SK-N-SH (cell line): Measurements from ENCODE around the gene GPATCH4. TPM values are rescaled to one million over a fixed set of nuclear protein-coding genes. Genes with fewer than 3 reads are reported as not detected.

Source experiments
- CTCF ChIA-PET: fragments of 300-600, 350-600 bp; formaldehyde crosslinking; extraction: SDS; loops from one replicate; lab custom pipeline; 2021; lab: Yijun Ruan, JAX
- POLR2A ChIA-PET: fragments of 350-600 bp; sonication (Branson Sonifier 250); formaldehyde crosslinking; extraction: SDS; loops from one replicate; lab custom pipeline; 2020; ENCODE audit warnings: antibody characterized with exemption, inconsistent platforms; lab: Yijun Ruan, JAX
- DNase-seq: peaks from one replicate; pipeline ENCODE4 v3.0.0; 2012
- H2AFZ ChIP-seq: fragments of 200-600 bp; sonication (generic); 2 replicates; pipeline ENCODE4 v1.8.1; 2016; ENCODE audit warnings: antibody characterized with exemption, mild to moderate bottlenecking, low read depth
- H3F3A ChIP-seq: fragments of 200-600 bp; sonication (generic); replicated peaks from 2 replicates; pipeline ENCODE3; 2016; ENCODE audit warnings: antibody characterized with exemption, mild to moderate bottlenecking; ENCODE audit not compliant: insufficient read depth
- H3K27ac ChIP-seq, 2 experiments: fragments of 200-500 bp in 1 of 2; fragments of 200-600 bp in 1 of 2; sonication (Bioruptor generic) in 1 of 2; sonication (generic), shearing (Covaris generic) in 1 of 2; 2 replicates each; pipeline versions ENCODE4 v1.5.1 to v1.6.1; 2014 to 2016; ENCODE audit warnings: low read depth in 2 of 2, inconsistent platforms in 1 of 2, low read length in 1 of 2, mild to moderate bottlenecking in 1 of 2, mixed read lengths in 1 of 2
- H3K27me3 ChIP-seq: fragments of 200-600 bp; sonication (generic), shearing (Covaris generic); 2 replicates; pipeline ENCODE4 v1.6.1; 2016; ENCODE audit warnings: mixed run types; ENCODE audit not compliant: insufficient read depth
- H3K36me3 ChIP-seq, 2 experiments: fragments of 200-500 bp in 1 of 2; fragments of 200-600 bp in 1 of 2; sonication (Bioruptor generic) in 1 of 2; sonication (generic) in 1 of 2; replicated peaks in 1 of 2; 2 replicates each; pipeline versions ENCODE3 to v1.5.1; 2014 to 2016; ENCODE audit warnings: low read length in 1 of 2, mild to moderate bottlenecking in 1 of 2; ENCODE audit not compliant: insufficient read depth in 2 of 2, control insufficient read depth in 1 of 2
- H3K4me1 ChIP-seq, 2 experiments: fragments of 200-500 bp in 1 of 2; fragments of 200-600 bp in 1 of 2; sonication (Bioruptor generic) in 1 of 2; sonication (generic), shearing (Covaris generic) in 1 of 2; 2 replicates each; pipeline versions ENCODE4 v1.5.1 to v1.6.1; 2014 to 2016; ENCODE audit warnings: low read depth in 1 of 2, low read length in 1 of 2, mixed run types in 1 of 2; ENCODE audit not compliant: insufficient read depth in 2 of 2, control insufficient read depth in 1 of 2
- H3K4me2 ChIP-seq: fragments of 200-600 bp; sonication (generic), shearing (Covaris generic); 2 replicates; pipeline ENCODE4 v1.6.1; 2017; ENCODE audit warnings: mixed run types
- H3K4me3 ChIP-seq, 2 experiments: fragments of 200-500 bp in 1 of 2; fragments of 200-600 bp in 1 of 2; sonication (Bioruptor generic) in 1 of 2; sonication (generic), shearing (Covaris generic) in 1 of 2; 2 replicates each; pipeline versions ENCODE4 v1.5.1 to v1.8.1; 2014 to 2016; ENCODE audit warnings: low read depth in 2 of 2, inconsistent platforms in 1 of 2, low read length in 1 of 2, mild to moderate bottlenecking in 1 of 2, mixed read lengths in 1 of 2, moderate library complexity in 1 of 2
- H3K79me2 ChIP-seq: fragments of 200-600 bp; sonication (generic); 2 replicates; pipeline ENCODE4 v1.8.1; 2017; ENCODE audit warnings: mild to moderate bottlenecking; ENCODE audit not compliant: insufficient read depth
- H3K9ac ChIP-seq: fragments of 200-600 bp; sonication (generic); 2 replicates; pipeline ENCODE4 v1.6.1; 2017; ENCODE audit warnings: mixed run types
- H3K9me2 ChIP-seq: fragments of 200-600 bp; sonication (generic); 2 replicates; pipeline ENCODE4 v1.6.1; 2017; ENCODE audit warnings: mixed run types
- H3K9me3 ChIP-seq: fragments of 200-600 bp; sonication (generic); 2 replicates; pipeline ENCODE4 v1.6.1; 2017; ENCODE audit warnings: mixed run types, mild to moderate bottlenecking, moderate library complexity
- H4K20me1 ChIP-seq: fragments of 200-600 bp; sonication (generic); 2 replicates; pipeline ENCODE4 v1.6.1; 2017; ENCODE audit warnings: mild to moderate bottlenecking, mixed run types; ENCODE audit not compliant: insufficient read depth
- EP300 ChIP-seq, 2 experiments: IDR thresholded peaks; 2 replicates each; pipeline versions ENCODE4 v1.4.0 to v1.6.1; 2012; ENCODE audit warnings: borderline replicate concordance in 1 of 2, low read depth in 1 of 2, low read length in 1 of 2
- FOSL2 ChIP-seq: IDR thresholded peaks from 2 replicates; pipeline ENCODE4 v1.4.0; 2012; ENCODE audit warnings: low read depth, mild to moderate bottlenecking, moderate library complexity, borderline replicate concordance
- GABPA ChIP-seq: IDR thresholded peaks from 2 replicates; pipeline ENCODE4 v1.4.0; 2012; ENCODE audit warnings: low read depth, mild to moderate bottlenecking
- GATA2 ChIP-seq: sonication (generic); formaldehyde crosslinking; IDR thresholded peaks from 2 replicates; pipeline ENCODE4 v1.5.0; 2020; ENCODE audit warnings: mild to moderate bottlenecking, missing genetic modification reagents
- IRF3 ChIP-seq: fragments of 150-350 bp; IDR thresholded peaks from 2 replicates; pipeline ENCODE4 v1.6.1; 2016; ENCODE audit warnings: mild to moderate bottlenecking, low read depth, low read length
- JUND ChIP-seq: IDR thresholded peaks from 2 replicates; pipeline ENCODE4 v1.4.0; 2012
- NFIC ChIP-seq: IDR thresholded peaks from 2 replicates; pipeline ENCODE4 v1.4.0; 2012; ENCODE audit warnings: borderline replicate concordance
- POLR2AphosphoS5 ChIP-seq: IDR thresholded peaks from 2 replicates; pipeline ENCODE4 v1.6.1; 2012; ENCODE audit warnings: low read depth, low read length
- RAD21 ChIP-seq: IDR thresholded peaks from 2 replicates; pipeline ENCODE4 v1.6.1; 2012; ENCODE audit warnings: mild to moderate bottlenecking, low read length
- RCOR1 ChIP-seq: fragments of 150-350 bp; IDR thresholded peaks from 2 replicates; pipeline ENCODE4 v1.6.1; 2017; ENCODE audit warnings: antibody characterized with exemption, low read length
- RFX5 ChIP-seq: IDR thresholded peaks from 2 replicates; pipeline ENCODE4 v1.6.1; 2012; ENCODE audit warnings: mild to moderate bottlenecking, improper control_type of control experiment, low read length
- RXRA ChIP-seq: IDR thresholded peaks from 2 replicates; pipeline ENCODE4 v1.4.0; 2012; ENCODE audit warnings: low read depth, mild to moderate bottlenecking, borderline replicate concordance
- SIN3A ChIP-seq: IDR thresholded peaks from 2 replicates; pipeline ENCODE4 v1.6.1; 2012; ENCODE audit warnings: low read depth, mild to moderate bottlenecking, low read length, moderate library complexity, borderline replicate concordance
- SMC3 ChIP-seq: IDR thresholded peaks from 2 replicates; pipeline ENCODE4 v1.6.1; 2012; ENCODE audit warnings: low read depth, low read length, improper control_type of control experiment
- TAF1 ChIP-seq: IDR thresholded peaks from 2 replicates; pipeline ENCODE4 v1.6.1; 2012; ENCODE audit warnings: low read depth, mild to moderate bottlenecking, low read length, moderate library complexity, borderline replicate concordance
- USF2 ChIP-seq: fragments of 150-350 bp; IDR thresholded peaks from 2 replicates; pipeline ENCODE4 v1.6.1; 2017; ENCODE audit warnings: antibody characterized with exemption, low read length, low read depth, borderline replicate concordance
- YY1 ChIP-seq: IDR thresholded peaks from 2 replicates; pipeline ENCODE4 v1.4.0; 2012; ENCODE audit warnings: low read depth, mild to moderate bottlenecking
- WGBS: methylation state at CpG from one replicate; pipeline ENCODE4 v1.1.6; 2017; ENCODE audit warnings: low lambda C conversion rate; 5-methylcytosine and 5-hydroxymethylcytosine counted together
- polyA plus RNA-seq, 3 experiments: library from polyadenylated mRNA; depleted of rRNA; stranded (reverse); fragments of >200 nt; gene quantifications; 2 replicates each; pipeline ENCODE4 v1.2.3, GENCODE V29; 2012
- TF ChIP-seq, protein P1 (sequence below): IDR thresholded peaks from 2 replicates; pipeline ENCODE4; 2012

Gene GPATCH4
- polyA plus RNA-seq, 1 of the 3 experiments (the other 2 are of a cell fraction): 36.6 TPM

DNA sequence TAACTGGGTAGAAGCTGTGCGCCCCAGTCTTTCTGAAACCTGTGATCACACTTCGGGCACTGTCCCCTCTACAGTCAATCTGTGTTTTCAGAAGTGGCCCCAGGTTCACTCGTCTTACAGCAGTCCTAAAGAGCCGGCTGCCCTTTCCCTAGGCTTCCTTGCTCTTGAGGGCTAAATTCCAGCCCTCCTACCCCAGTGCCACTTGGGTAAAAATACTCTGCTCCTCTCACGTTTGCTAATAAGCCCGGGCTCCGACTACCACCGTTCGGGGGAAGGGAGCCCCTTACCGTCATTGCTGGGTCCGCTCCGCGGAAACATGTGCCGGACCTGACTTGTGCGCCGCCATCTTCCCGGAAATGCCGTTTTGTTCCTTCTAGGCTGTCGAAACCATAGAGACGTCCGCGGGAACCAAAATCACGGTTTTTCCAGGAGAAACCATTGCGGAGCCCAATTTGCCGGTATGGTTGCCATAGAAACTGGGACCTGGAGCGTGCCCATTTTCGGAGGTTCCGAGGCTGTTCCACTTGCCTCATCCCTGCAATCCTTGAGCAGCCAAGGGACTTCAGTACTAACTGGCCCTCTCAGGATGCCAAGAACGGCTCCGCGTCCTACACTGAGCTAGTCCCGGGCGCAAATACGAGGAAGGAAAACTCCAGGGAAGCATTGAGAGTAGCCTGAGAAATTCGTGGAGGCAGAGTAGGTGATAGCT lies at the start of gene GPATCH4 (continued):
- TF ChIP-seq RAD21: no peak
- peak; percentile 94 for TF ChIP-seq TAF1
- TF ChIP-seq SMC3: no peak
- TF ChIP-seq JUND: no peak
- peak; percentile 87 for TF ChIP-seq GABPA
- peak; percentile 41; the same call in 1 of the 2 replicates for TF ChIP-seq RCOR1
- TF ChIP-seq NFIC: no peak
- no peak for TF ChIP-seq FOSL2
- no peak for TF ChIP-seq GATA2 (CRISPR knock-in tag)
- no peak for TF ChIP-seq RXRA
- no peak for TF ChIP-seq IRF3
- peak; percentile 93 for TF ChIP-seq POLR2AphosphoS5
- TF ChIP-seq SIN3A: peak; percentile 99

DNA sequence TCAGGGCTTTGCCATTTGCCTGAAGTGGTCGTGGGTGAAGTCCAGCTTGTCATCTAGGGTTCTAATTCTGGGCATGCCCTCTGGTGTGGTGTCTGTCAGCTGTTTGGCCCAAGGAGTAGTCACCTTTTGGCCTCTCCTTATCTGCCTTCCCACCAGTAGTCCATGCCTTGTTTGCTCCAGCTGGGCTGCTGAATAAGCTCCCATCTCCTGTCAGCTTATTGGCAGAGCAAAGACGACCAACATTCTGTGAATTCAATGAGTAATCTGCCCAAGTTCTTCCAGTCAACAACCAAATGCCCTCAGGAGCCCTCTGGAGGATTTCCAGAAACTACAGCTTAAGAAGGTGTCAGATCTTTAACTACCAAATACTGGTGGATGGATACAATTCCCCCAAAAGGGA lies 47.7 kb upstream of the GPATCH4 start:
- 44% methylated on average over 2 of the region's 2 CpGs for WGBS
- Histone ChIP-seq H3K9me3 (no peaks in the 10 kb centered on the region), H4K20me1 (peaks cover 5% of the 10 kb centered on the region; the same call in 1 of the 2 replicates), H3K79me2 (no peaks in the 10 kb centered on the region), H3K4me1 (no peaks in the 10 kb centered on the region; a peak in 1 of 4 replicates), H3K27me3 (no peaks in the 10 kb centered on the region), H3K4me2 (no peak overlapping the region), H3K27ac (no peak overlapping the region), H3K9me2 (no peaks in the 10 kb centered on the region), H3K36me3 (no peaks in the 10 kb centered on the region), H3K9ac (no peak overlapping the region)
- POLR2A ChIA-PET: interaction anchor here (0.6 to 1.3 kb wide), 2 partner anchors 25 to 199 kb away, joined by 3 read pairs; no protein-coding TSS in a partner anchor
- no peak for DNase-seq
- TF ChIP-seq NFIC (no peak), IRF3 (no peak), EP300 (IDR thresholded peaks at IDR 0.05; ENCODE audit: borderline replicate concordance in 1 of 2, low read depth in 1 of 2, low read length in 1 of 2) (no peak), USF2 (no peak), RFX5 (no peak), RXRA (no peak), YY1 (no peak)
- TF ChIP-seq, protein P1, sequence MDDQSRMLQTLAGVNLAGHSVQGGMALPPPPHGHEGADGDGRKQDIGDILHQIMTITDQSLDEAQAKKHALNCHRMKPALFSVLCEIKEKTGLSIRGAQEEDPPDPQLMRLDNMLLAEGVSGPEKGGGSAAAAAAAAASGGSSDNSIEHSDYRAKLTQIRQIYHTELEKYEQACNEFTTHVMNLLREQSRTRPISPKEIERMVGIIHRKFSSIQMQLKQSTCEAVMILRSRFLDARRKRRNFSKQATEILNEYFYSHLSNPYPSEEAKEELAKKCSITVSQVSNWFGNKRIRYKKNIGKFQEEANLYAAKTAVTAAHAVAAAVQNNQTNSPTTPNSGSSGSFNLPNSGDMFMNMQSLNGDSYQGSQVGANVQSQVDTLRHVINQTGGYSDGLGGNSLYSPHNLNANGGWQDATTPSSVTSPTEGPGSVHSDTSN: no peak
- TF ChIP-seq, all 33 proteins: peak for 0
- H3K4me3 ChIP-seq: no peak overlapping the region
- no peak overlapping the region for H2AFZ ChIP-seq
- CTCF ChIA-PET: interaction anchor here (0.7 to 17.8 kb wide), 10 partner anchors 10 to 149 kb away, joined by 3 to 252 read pairs (median 10); partner anchors contain the start of genes HAPLN2 and NES
- H3F3A ChIP-seq: no peaks in the 10 kb centered on the region
